Endothelial cell of umbilical vein (primary cell): ENCODE results near the gene TSACC. TPM values are rescaled to one million over a fixed set of nuclear protein-coding genes. Genes with fewer than 3 reads are reported as not detected.

Experiments
- BruUV-seq: library from RNA; stranded (reverse); fragments of 400-500 nt; replicated peaks from 2 replicates; lab custom pipeline; 2021; lab: Mats Ljungman, UMichigan
- CTCF ChIA-PET: fragments of 300-600, 350-600 bp; sonication (Branson Sonifier 250); formaldehyde crosslinking; loops from one replicate; lab custom pipeline; 2021; ENCODE audit warnings: antibody characterized with exemption, inconsistent platforms; lab: Charles Lee
- POLR2A ChIA-PET: fragments of 300-600, 350-600 bp; sonication (Branson Sonifier 250); formaldehyde crosslinking; loops from one replicate; lab custom pipeline; 2021; ENCODE audit warnings: antibody characterized with exemption, inconsistent platforms; lab: Charles Lee
- DNase-seq: peaks from one replicate; pipeline ENCODE4 v3.0.0-alpha.2; 2011; ENCODE audit warnings: low read depth, low spot score
- FAIRE-seq: peaks from 2 replicates; lab custom pipeline; 2011; peaks lifted over from hg19 to GRCh38; lab: Jason Lieb, UNC
- H2AFZ ChIP-seq: 2 replicates; pipeline ENCODE4 v1.6.0; 2012; ENCODE audit warnings: low read depth, low read length, control low read depth, inconsistent platforms
- H3K27ac ChIP-seq: 2 replicates; pipeline ENCODE4 v1.5.1; 2011; ENCODE audit warnings: low read depth, mild to moderate bottlenecking, control low read depth, low read length, moderate library complexity; ENCODE audit not compliant: insufficient read depth
- H3K27me3 ChIP-seq, 2 experiments: 2 replicates each; pipeline versions ENCODE4 v1.6.0 to v1.6.1; 2011; ENCODE audit warnings: low read length in 2 of 2, mixed read lengths in 1 of 2; ENCODE audit not compliant: control insufficient read depth in 2 of 2, insufficient read depth in 2 of 2
- H3K36me3 ChIP-seq, 2 experiments: 2 replicates in 1 of 2; 3 replicates in 1 of 2; pipeline ENCODE4 v1.5.1; 2011; ENCODE audit warnings: low read length in 2 of 2, mild to moderate bottlenecking in 1 of 2, moderate library complexity in 1 of 2; ENCODE audit not compliant: control insufficient read depth in 2 of 2, insufficient read depth in 2 of 2; ENCODE audit errors: extremely low read depth in 1 of 2
- H3K4me1 ChIP-seq: 3 replicates; pipeline ENCODE4 v1.5.1; 2011; ENCODE audit warnings: mild to moderate bottlenecking, low read length; ENCODE audit not compliant: control insufficient read depth, insufficient read depth; ENCODE audit errors: extremely low read depth
- H3K4me2 ChIP-seq: 2 replicates; pipeline ENCODE4 v1.6.1; 2011; ENCODE audit warnings: low read length, control low read depth, mixed read lengths; ENCODE audit not compliant: insufficient read depth
- H3K4me3 ChIP-seq, 3 experiments: fragments of 200-600 bp in 1 of 3; sonication (generic), shearing (Covaris generic) in 1 of 3; replicated peaks in 1 of 3; 2 replicates each; pipeline ENCODE4 v1.5.1; 2011 to 2016; ENCODE audit warnings: control low read depth in 3 of 3, low read length in 3 of 3, mild to moderate bottlenecking in 2 of 3, inconsistent platforms in 1 of 3, low read depth in 1 of 3, moderate library complexity in 1 of 3; ENCODE audit not compliant: insufficient read depth in 1 of 3
- H3K79me2 ChIP-seq: 2 replicates; pipeline ENCODE4 v1.6.0; 2012; ENCODE audit warnings: low read length, inconsistent platforms; ENCODE audit not compliant: control insufficient read depth, insufficient read depth
- H3K9ac ChIP-seq: replicated peaks from 2 replicates; pipeline ENCODE3; 2011; ENCODE audit warnings: low read length, control low read depth; ENCODE audit not compliant: insufficient read depth; ENCODE audit errors: extremely low read depth
- H3K9me1 ChIP-seq: replicated peaks from 3 replicates; pipeline ENCODE4 v1.6.0; 2011; ENCODE audit warnings: mild to moderate bottlenecking, low read length; ENCODE audit not compliant: control insufficient read depth, insufficient read depth; ENCODE audit errors: extremely low read depth
- H3K9me3 ChIP-seq: replicated peaks from 2 replicates; pipeline ENCODE4 v1.5.1; 2012; ENCODE audit warnings: low read length, inconsistent platforms; ENCODE audit not compliant: control insufficient read depth, insufficient read depth
- H4K20me1 ChIP-seq: replicated peaks from 2 replicates; pipeline ENCODE3; 2011; ENCODE audit warnings: mild to moderate bottlenecking, low read length; ENCODE audit not compliant: control insufficient read depth, insufficient read depth; ENCODE audit errors: extremely low read depth
- EZH2 ChIP-seq: IDR thresholded peaks from 2 replicates; pipeline ENCODE4 v1.6.1; 2012; ENCODE audit warnings: borderline replicate concordance, low read depth, mild to moderate bottlenecking, moderate library complexity, low read length, inconsistent platforms; ENCODE audit not compliant: severe bottlenecking
- FOS ChIP-seq: IDR thresholded peaks from 2 replicates; pipeline ENCODE4 v1.6.1; 2011; ENCODE audit warnings: mild to moderate bottlenecking, low read length, moderate library complexity, borderline replicate concordance; ENCODE audit not compliant: insufficient read depth
- GATA2 ChIP-seq: IDR thresholded peaks from 2 replicates; pipeline ENCODE4 v1.7.0; 2011; ENCODE audit warnings: low read depth, mild to moderate bottlenecking, moderate library complexity, mixed read lengths, low read length; ENCODE audit not compliant: insufficient read length, insufficient read depth
- JUN ChIP-seq: IDR thresholded peaks from 2 replicates; pipeline ENCODE4 v1.6.1; 2011; ENCODE audit warnings: borderline replicate concordance, low read depth; ENCODE audit not compliant: insufficient read length, insufficient read depth
- MYC ChIP-seq: IDR thresholded peaks from one replicate; pipeline ENCODE4 v1.6.1; 2011; ENCODE audit warnings: mild to moderate bottlenecking, low read depth, low read length
- POLR2A ChIP-seq: IDR thresholded peaks from 2 replicates; pipeline ENCODE4 v1.6.1; 2012; ENCODE audit warnings: low read depth, mild to moderate bottlenecking, control low read depth, low read length
- POLR2AphosphoS5 ChIP-seq: IDR thresholded peaks from 2 replicates; pipeline ENCODE4 v1.6.1; 2012; ENCODE audit warnings: low read depth, mild to moderate bottlenecking, control low read depth, low read length, moderate library complexity; ENCODE audit not compliant: insufficient read depth
- dilution Hi-C: fragments of 300-500 bp; cut with MboI; formaldehyde crosslinking; loops from one replicate; pipeline ENCODE4 v1.15.0; 2019; ENCODE audit warnings: low sequenced_read_pairs; ENCODE audit not compliant: extremely low pct_ligation_motif_present
- intact Hi-C: fragments of 100-400 bp; cut with micrococcal nuclease; formaldehyde crosslinking; loops from one replicate; pipeline ENCODE4 v1.10.0; 2022
- polyA plus RNA-seq, 4 experiments: library from polyadenylated mRNA; depleted of rRNA in 3 of 4; stranded (reverse) in 3 of 4; unstranded in 1 of 4; fragments of >200 nt; gene quantifications; 2 replicates each; pipeline versions ENCODE4 v1.2.1 to v1.2.3, GENCODE V29; 2011 to 2012; ENCODE audit warnings: missing spikeins in 1 of 4
- total RNA-seq: library from RNA; stranded (reverse); gene quantifications from 2 replicates; pipeline ENCODE4 v1.2.3, GENCODE V29; 2021
- TF ChIP-seq, protein P1 (sequence below): IDR thresholded peaks from 2 replicates; pipeline ENCODE4 v1.6.1; 2011; ENCODE audit not compliant: insufficient read depth, insufficient read length
- TF ChIP-seq, protein P2 (sequence below), 2 donors: IDR thresholded peaks; 1 replicate in 1 of 2; 2 replicates in 1 of 2; pipeline ENCODE4 v1.5.1; 2011; ENCODE audit warnings: low read length in 2 of 2, mild to moderate bottlenecking in 2 of 2, moderate library complexity in 2 of 2, control low read depth in 1 of 2, inconsistent platforms in 1 of 2, low read depth in 1 of 2; ENCODE audit not compliant: insufficient read depth in 1 of 2; ENCODE audit errors: extremely low read depth in 1 of 2

The TSACC gene
- total and polyA plus RNA-seq, 2 donors (not counting 3 experiments of a cell fraction or from before 2014, with no cell fraction given): 0.69 to 0.94 TPM

DNA sequence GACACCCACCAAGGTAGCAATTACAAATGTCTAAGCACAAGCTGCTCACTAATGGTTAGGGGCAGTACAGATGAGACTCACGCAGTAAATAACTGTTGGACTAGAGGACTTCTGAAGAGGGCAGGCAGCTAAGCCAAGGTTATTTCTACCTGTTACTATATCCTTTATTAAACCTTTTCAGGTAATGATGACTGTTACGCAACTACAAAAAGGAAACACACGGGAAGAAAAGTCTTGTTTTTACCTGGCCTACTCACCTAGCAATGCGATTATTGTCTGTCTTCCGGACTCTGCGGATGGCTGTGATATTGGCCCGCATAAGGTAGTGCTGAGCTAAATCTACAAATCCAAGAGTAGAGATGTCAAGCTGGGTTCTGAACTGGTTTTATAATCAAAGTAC, 21.4 kb upstream of the TSACC start:
- H3K9me1 ChIP-seq: no peaks in the 10 kb centered on the region
- DNase-seq: no peak
- dilution Hi-C loops (no loop called here), intact Hi-C loops (no loop called here)
- no peak overlapping the region for H3K9ac ChIP-seq
- H3K4me3 ChIP-seq: no peak overlapping the region
- no peak for FAIRE-seq
- no peak overlapping the region for H2AFZ ChIP-seq
- peaks cover 2% of the 10 kb centered on the region for H3K4me1 ChIP-seq
- H3K4me2 ChIP-seq: no peak overlapping the region
- H3K27me3 ChIP-seq: no peaks in the 10 kb centered on the region
- ChIA-PET POLR2A (interaction anchor here (0.6 kb wide), 1 partner anchor 34 kb away, joined by 4 read pairs; no protein-coding TSS in a partner anchor), CTCF (interaction anchor here (0.7 to 0.8 kb wide), 2 partner anchors 35 to 91 kb away, joined by 3 read pairs; partner anchors contain the start of gene SMG5)
- no peaks in the 10 kb centered on the region for H3K9me3 ChIP-seq
- H3K36me3 ChIP-seq: peaks cover 52 to 60% of the 10 kb centered on the region in 2 experiments
- no peaks in the 10 kb centered on the region for H4K20me1 ChIP-seq
- TF ChIP-seq EZH2 (no peak), FOS (no peak), POLR2A (no peak), GATA2 (no peak), MYC (no peak), JUN (no peak), POLR2AphosphoS5 (no peak)
- TF ChIP-seq, protein P1, sequence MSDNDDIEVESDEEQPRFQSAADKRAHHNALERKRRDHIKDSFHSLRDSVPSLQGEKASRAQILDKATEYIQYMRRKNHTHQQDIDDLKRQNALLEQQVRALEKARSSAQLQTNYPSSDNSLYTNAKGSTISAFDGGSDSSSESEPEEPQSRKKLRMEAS: no peak
- TF ChIP-seq, protein P2, sequence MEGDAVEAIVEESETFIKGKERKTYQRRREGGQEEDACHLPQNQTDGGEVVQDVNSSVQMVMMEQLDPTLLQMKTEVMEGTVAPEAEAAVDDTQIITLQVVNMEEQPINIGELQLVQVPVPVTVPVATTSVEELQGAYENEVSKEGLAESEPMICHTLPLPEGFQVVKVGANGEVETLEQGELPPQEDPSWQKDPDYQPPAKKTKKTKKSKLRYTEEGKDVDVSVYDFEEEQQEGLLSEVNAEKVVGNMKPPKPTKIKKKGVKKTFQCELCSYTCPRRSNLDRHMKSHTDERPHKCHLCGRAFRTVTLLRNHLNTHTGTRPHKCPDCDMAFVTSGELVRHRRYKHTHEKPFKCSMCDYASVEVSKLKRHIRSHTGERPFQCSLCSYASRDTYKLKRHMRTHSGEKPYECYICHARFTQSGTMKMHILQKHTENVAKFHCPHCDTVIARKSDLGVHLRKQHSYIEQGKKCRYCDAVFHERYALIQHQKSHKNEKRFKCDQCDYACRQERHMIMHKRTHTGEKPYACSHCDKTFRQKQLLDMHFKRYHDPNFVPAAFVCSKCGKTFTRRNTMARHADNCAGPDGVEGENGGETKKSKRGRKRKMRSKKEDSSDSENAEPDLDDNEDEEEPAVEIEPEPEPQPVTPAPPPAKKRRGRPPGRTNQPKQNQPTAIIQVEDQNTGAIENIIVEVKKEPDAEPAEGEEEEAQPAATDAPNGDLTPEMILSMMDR (IDR thresholded peaks at IDR 0.05; ENCODE audit: extremely low read depth in 1 of 2, insufficient read depth in 1 of 2, low read depth in 1 of 2, low read length in 2 of 2): no peak
- H3K79me2 ChIP-seq: peaks cover 2% of the 10 kb centered on the region
- H3K27ac ChIP-seq: no peak overlapping the region
- BruUV-seq: no TSS peak
